Vagina (tissue), 2 donors: ENCODE measurements around the gene PCGF3.

Source experiments
- CTCF ChIP-seq, 3 experiments: fragments of 450-650 bp in 2 of 3; fragments of 200-600 bp in 1 of 3; sonication (generic) in 1 of 3; IDR thresholded peaks; one replicate each; pipeline ENCODE4 v1.5.1; 2017 to 2019; ENCODE audit warnings: antibody characterized with exemption in 3 of 3, mild to moderate bottlenecking in 2 of 3, moderate library complexity in 2 of 3
- POLR2A ChIP-seq, 2 donors: fragments of 450-650 bp; IDR thresholded peaks; one replicate each; pipeline ENCODE4 v1.6.1; 2017; ENCODE audit warnings: antibody characterized with exemption in 2 of 2, mild to moderate bottlenecking in 2 of 2, moderate library complexity in 2 of 2
- POLR2AphosphoS5 ChIP-seq, 2 donors: sonication (generic); formaldehyde crosslinking; IDR thresholded peaks; one replicate each; pipeline ENCODE4 v1.9.0; 2017; ENCODE audit warnings: antibody characterized with exemption in 2 of 2, mild to moderate bottlenecking in 2 of 2, low read depth in 1 of 2; ENCODE audit not compliant: insufficient read depth in 1 of 2

- TF ChIP-seq CTCF (IDR thresholded peaks at IDR 0.05) (no peak), POLR2AphosphoS5 (IDR thresholded peaks at IDR 0.05; ENCODE audit: insufficient read depth in 1 of 2, low read depth in 1 of 2) (no peak), POLR2A (IDR thresholded peaks at IDR 0.05) (no peak)
Measured at GRCh38 chr4:814312-814850, 108.7 kb downstream of the PCGF3 start.
